CD4-positive, alpha-beta T cell treated with Interleukin-6 for 4 hours (primary cell): Measurements from ENCODE around the gene CRYBG2.

Experiments used
- DNase-seq: peaks from one replicate; pipeline ENCODE4 v3.0.0-alpha.2; 2020; ENCODE audit warnings: mixed read lengths

CRYBG2 gene

GRCh38 chr1:26290122-26290881, 63.6 kb downstream of the CRYBG2 start:
- DNase-seq, result no peak

- peak; percentile 67 for DNase-seq
Measured at GRCh38 chr1:26289158-26290059, 64.5 kb downstream of the CRYBG2 start.

- DNase-seq, result peak; percentile 86
Measured at GRCh38 chr1:26288311-26288941, 65.5 kb downstream of the CRYBG2 start.

GRCh38 chr1:26287811-26288210, 66.1 kb downstream of the CRYBG2 start:
- no peak for DNase-seq

GRCh38 chr1:26287033-26287711, 66.8 kb downstream of the CRYBG2 start:
- DNase-seq, result peak; percentile 87

GRCh38 chr1:26286064-26286416, 67.9 kb downstream of the CRYBG2 start:
- DNase-seq, result no peak

GRCh38 chr1:26285366-26286063, 68.4 kb downstream of the CRYBG2 start:
- DNase-seq, result peak; percentile 57

- DNase-seq, result peak; percentile 98
Measured at GRCh38 chr1:26284597-26285347, 69.2 kb downstream of the CRYBG2 start.

GRCh38 chr1:26283871-26284596, 69.9 kb downstream of the CRYBG2 start:
- peak; percentile 21 for DNase-seq

GRCh38 chr1:26283279-26283853, 70.6 kb downstream of the CRYBG2 start:
- DNase-seq, result no peak

GRCh38 chr1:26282401-26282918, 71.5 kb downstream of the CRYBG2 start:
- DNase-seq, result no peak

- no peak for DNase-seq
Measured at GRCh38 chr1:26281971-26282370, 72.0 kb downstream of the CRYBG2 start.

- peak; percentile 34 for DNase-seq
Measured at GRCh38 chr1:26281091-26281958, 72.6 kb downstream of the CRYBG2 start.

GRCh38 chr1:26280333-26281042, 73.4 kb downstream of the CRYBG2 start:
- peak; percentile 50 for DNase-seq

GRCh38 chr1:26279456-26280332, 74.2 kb downstream of the CRYBG2 start, which contains the start of gene SH3BGRL3:
Gene SH3BGRL3 (plus strand): TSS chr1:26280086. CDS start chr1:26280156, 70 bp downstream.
- peak; percentile 91 for DNase-seq

- peak; percentile 51 for DNase-seq
Measured at GRCh38 chr1:26278724-26279455, 75.0 kb downstream of the CRYBG2 start.
